Right lobe of liver (tissue), 6 donors: ENCODE measurements around the gene ST8SIA5. TPM values are rescaled to one million over a fixed set of nuclear protein-coding genes. Genes with fewer than 3 reads are reported as not detected.
A peak's percentile ranks its signal among the peaks of the same experiment; 100 is the strongest.

Experiments used
- ATAC-seq, 4 donors: fragments of 200-7000 bp; cut with Tn5 transposase; one replicate each; pipeline ENCODE4 v1.9.1; 2020; ENCODE audit warnings: mild to moderate bottlenecking in 4 of 4, moderate library complexity in 4 of 4
- DNase-seq, 3 donors: peaks; one replicate each; pipeline ENCODE4 v3.0.0-alpha.2; 2020
- H3K27ac ChIP-seq, 3 donors: fragments of 200-600 bp; one replicate each; pipeline ENCODE4 v1.8.0; 2022
- H3K27me3 ChIP-seq, 2 donors: fragments of 200-600 bp; one replicate each; pipeline ENCODE4 v1.8.0; 2022
- H3K36me3 ChIP-seq, 4 donors: fragments of 200-600 bp; sonication (generic) in 1 of 4; one replicate each; pipeline versions ENCODE4 v1.5.1 to v1.8.0; 2017 to 2022; ENCODE audit warnings: control low read depth in 1 of 4
- H3K4me1 ChIP-seq, 4 donors: fragments of 200-600 bp; sonication (generic) in 1 of 4; one replicate each; pipeline versions ENCODE4 v1.5.1 to v1.8.0; 2017 to 2022; ENCODE audit warnings: control low read depth in 1 of 4
- H3K4me3 ChIP-seq, 3 donors: fragments of 200-600 bp; one replicate each; pipeline ENCODE4 v1.8.0; 2022
- H3K9me3 ChIP-seq, 4 donors: fragments of 200-600 bp; sonication (generic) in 1 of 4; one replicate each; pipeline versions ENCODE4 v1.5.1 to v1.8.0; 2017 to 2022; ENCODE audit warnings: control low read depth in 1 of 4
- POLR2A ChIP-seq: fragments of 450-650 bp; IDR thresholded peaks from one replicate; pipeline ENCODE4 v1.6.1; 2017; ENCODE audit warnings: antibody characterized with exemption, mild to moderate bottlenecking
- WGBS: methylation state at CpG from one replicate; pipeline ENCODE4 v1.1.6; 2018; ENCODE audit warnings: low coverage, low lambda C conversion rate; ENCODE audit not compliant: insufficient coverage; ENCODE audit errors: missing lambda C conversion rate; 5-methylcytosine and 5-hydroxymethylcytosine counted together
- intact Hi-C, 2 donors: fragments of 100-400 bp; cut with DNase I; formaldehyde crosslinking; loops; one replicate each; pipeline versions ENCODE4 v1.11.2 to v1.14.1; 2022
- total RNA-seq, 6 experiments: library from RNA; depleted of rRNA in 2 of 6; stranded (reverse); fragments of >200 nt in 2 of 6; fragmentation: NEBNext Ultra II Directional in 3 of 6; extraction: Animal tissue kit (Norgen Biotek cat#: 25700) in 3 of 6; gene quantifications; one replicate each; pipeline versions ENCODE4 v1.1.0 to v1.2.4, GENCODE V29; 2016 to 2023
- TF ChIP-seq, protein P1 (sequence below), 4 donors: fragments of 200-600 bp in 3 of 4; fragments of 450-650 bp in 1 of 4; IDR thresholded peaks; one replicate each; pipeline versions ENCODE4 v1.5.1 to v1.8.0; 2016 to 2022; ENCODE audit warnings: antibody characterized with exemption in 4 of 4, mild to moderate bottlenecking in 2 of 4
- donor health status: DM: no; HTN: yes; CAD: no.
- donor health status: DM: no; HTN: no; CAD: no.
- donor health status: DM: no; HTN: no; CAD: no.
- donor health status: DM: no; HTN: yes; CAD: no.
- donor health status: DM: no; HTN: yes; CAD: no.

The ST8SIA5 gene
- total RNA-seq, 6 experiments from 2014 or later: 0.07 to 0.92 TPM; not detected in 4

DNA sequence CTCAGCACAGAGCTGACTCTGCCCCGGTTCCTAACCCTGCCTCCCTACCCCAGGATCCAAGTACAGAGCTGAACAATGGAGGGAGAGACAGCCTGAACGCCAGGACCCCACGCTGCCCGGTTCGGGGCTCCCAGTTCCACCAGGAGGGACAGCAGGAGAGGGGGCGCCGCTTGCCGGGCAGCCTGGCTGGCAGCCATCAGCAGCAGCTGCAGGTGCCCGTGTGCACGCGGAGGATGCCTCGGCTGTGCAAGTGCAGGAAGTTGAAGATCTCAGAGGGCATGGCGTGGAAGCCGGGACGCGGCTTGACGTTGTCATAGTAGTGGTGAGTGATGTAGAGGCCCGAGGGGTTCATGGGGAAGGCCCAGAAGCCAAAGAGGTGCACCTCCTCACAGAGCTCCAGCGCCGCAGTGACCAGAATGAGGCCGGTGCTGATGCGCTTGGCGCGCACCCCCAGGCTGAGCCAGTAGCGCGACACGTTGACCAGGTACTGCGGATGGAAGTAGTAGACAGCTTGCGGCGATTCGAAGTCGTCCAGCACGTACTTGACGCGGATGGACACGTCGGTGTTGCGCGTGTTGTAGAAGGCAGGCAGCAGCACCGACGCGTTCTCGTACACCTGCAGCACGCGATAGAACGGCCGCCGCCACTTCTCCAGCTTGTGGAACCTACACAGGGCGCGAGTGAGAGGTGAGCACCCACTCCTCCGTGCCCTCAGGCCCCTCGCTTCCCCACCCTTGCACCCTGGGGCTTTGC, 76.8 kb downstream of the ST8SIA5 start:
- Histone ChIP-seq H3K4me1 (no peaks in the 10 kb centered on the region), H3K27me3 (no peaks in the 10 kb centered on the region), H3K36me3 (no peaks in the 10 kb centered on the region), H3K27ac (no peak overlapping the region), H3K9me3 (no peaks in the 10 kb centered on the region), H3K4me3 (no peak overlapping the region)
- ATAC-seq: no peak
- no peak for DNase-seq
- WGBS: 91% methylated on average over 25 of the region's 52 CpGs
- intact Hi-C loops: no loop called here
- TF ChIP-seq, protein P1, sequence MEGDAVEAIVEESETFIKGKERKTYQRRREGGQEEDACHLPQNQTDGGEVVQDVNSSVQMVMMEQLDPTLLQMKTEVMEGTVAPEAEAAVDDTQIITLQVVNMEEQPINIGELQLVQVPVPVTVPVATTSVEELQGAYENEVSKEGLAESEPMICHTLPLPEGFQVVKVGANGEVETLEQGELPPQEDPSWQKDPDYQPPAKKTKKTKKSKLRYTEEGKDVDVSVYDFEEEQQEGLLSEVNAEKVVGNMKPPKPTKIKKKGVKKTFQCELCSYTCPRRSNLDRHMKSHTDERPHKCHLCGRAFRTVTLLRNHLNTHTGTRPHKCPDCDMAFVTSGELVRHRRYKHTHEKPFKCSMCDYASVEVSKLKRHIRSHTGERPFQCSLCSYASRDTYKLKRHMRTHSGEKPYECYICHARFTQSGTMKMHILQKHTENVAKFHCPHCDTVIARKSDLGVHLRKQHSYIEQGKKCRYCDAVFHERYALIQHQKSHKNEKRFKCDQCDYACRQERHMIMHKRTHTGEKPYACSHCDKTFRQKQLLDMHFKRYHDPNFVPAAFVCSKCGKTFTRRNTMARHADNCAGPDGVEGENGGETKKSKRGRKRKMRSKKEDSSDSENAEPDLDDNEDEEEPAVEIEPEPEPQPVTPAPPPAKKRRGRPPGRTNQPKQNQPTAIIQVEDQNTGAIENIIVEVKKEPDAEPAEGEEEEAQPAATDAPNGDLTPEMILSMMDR (IDR thresholded peaks at IDR 0.05): no peak
- no peak for TF ChIP-seq POLR2A

DNA sequence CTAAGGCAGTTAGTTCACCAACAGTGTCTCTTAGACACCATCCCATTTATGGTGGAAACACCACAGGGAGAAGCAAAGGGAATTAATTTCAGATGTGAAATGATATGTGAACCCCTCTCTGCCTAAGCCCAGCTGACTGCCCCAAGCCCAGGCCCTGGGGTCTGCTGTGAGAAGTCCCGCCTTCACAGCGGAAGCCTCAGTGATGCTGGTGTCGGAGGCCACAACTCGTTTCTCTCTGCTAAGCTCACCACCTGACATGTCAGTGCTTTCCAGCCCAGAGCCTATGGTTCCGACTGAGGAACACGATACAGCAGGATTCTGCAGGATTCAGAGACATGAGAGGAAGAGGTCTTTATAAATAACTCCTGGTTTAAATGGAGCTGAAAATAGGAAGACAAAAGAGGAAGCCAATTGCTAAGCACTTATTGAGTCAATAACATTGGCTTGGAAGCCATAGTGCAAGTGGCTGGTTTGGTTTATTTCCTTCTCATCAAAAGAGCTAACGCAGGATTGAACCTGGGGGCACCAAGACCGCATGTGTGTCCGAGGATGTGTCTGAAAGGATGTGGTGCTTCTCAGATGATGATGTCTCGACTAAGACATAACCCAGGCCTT, 78.0 kb downstream of the ST8SIA5 start:
- no peak for ATAC-seq
- WGBS: 64% methylated on average over 5 of the region's 10 CpGs
- intact Hi-C loops: no loop called here
- H3K27me3 ChIP-seq: no peaks in the 10 kb centered on the region
- no peaks in the 10 kb centered on the region for H3K4me1 ChIP-seq
- H3K27ac ChIP-seq: no peak overlapping the region
- no peak for TF ChIP-seq POLR2A
- TF ChIP-seq, protein P1 (IDR thresholded peaks at IDR 0.05): no peak
- H3K4me3 ChIP-seq: no peak overlapping the region
- H3K9me3 ChIP-seq: no peaks in the 10 kb centered on the region
- no peaks in the 10 kb centered on the region for H3K36me3 ChIP-seq
- no peak for DNase-seq

DNA sequence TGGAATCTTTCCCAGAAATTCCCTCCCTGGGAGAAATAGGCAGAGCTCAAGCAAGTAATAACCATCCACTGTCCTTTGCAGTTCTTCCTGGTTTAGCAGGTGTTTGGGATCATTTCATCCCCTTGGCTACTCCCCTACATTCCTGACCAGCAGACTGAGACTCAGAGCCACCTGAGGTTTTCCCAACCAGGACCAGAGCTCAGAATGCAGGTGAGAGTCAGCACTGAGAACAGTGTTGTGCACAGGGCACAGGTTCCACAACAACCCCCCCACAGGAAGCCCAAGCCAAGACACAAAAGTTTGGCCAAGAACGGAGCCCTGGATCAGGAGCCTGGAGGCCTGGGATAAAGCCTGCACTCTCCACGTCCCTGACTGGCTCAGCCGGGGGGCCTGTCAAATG, 78.8 kb downstream of the ST8SIA5 start:
- no peak for ATAC-seq
- intact Hi-C loops: no loop called here
- no peak for DNase-seq
- H3K4me3 ChIP-seq: no peak overlapping the region
- 54% methylated on average over 2 of the region's 3 CpGs for WGBS
- H3K9me3 ChIP-seq: no peaks in the 10 kb centered on the region
- no peaks in the 10 kb centered on the region for H3K27me3 ChIP-seq
- TF ChIP-seq POLR2A: no peak
- TF ChIP-seq, protein P1 (IDR thresholded peaks at IDR 0.05): no peak
- H3K36me3 ChIP-seq: no peaks in the 10 kb centered on the region
- no peak overlapping the region for H3K27ac ChIP-seq
- no peaks in the 10 kb centered on the region for H3K4me1 ChIP-seq

DNA sequence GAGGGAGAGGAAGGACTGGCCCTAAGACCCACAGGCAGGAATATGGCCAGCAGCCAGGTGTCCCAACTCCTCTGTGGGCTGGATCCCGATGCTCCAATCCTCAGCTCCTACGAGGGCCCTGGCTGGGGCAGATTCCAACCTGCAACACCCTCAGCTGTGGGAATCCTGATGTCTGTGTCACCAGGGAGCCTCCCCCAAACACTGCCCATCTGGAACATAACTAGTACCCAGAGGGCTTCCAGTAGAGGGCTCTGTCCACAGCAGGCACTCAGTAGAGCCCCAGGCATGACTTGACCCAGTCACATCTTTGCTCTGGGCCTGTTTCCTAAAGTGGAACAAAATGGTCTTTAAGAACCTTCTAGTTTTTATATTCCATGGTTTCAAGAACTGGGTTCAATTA, 79.2 kb downstream of the ST8SIA5 start:
- no peaks in the 10 kb centered on the region for H3K36me3 ChIP-seq
- no peaks in the 10 kb centered on the region for H3K9me3 ChIP-seq
- no peak for DNase-seq
- H3K27me3 ChIP-seq: no peaks in the 10 kb centered on the region
- H3K4me3 ChIP-seq: no peak overlapping the region
- H3K4me1 ChIP-seq: no peaks in the 10 kb centered on the region
- TF ChIP-seq, protein P1 (IDR thresholded peaks at IDR 0.05): no peak
- TF ChIP-seq POLR2A: no peak
- H3K27ac ChIP-seq: no peak overlapping the region
- WGBS: no CpG with 5 or more reads among the region's 2 CpGs
- ATAC-seq: peak in 1 of 4 donors; percentile 25
- intact Hi-C loops: no loop called here
